Right lobe of liver (tissue), 6 donors: ENCODE results near the gene BCL2L1. TPM values are rescaled to one million over a fixed set of nuclear protein-coding genes. Genes with fewer than 3 reads are reported as not detected.

Source experiments
- ATAC-seq, 4 donors: fragments of 200-7000 bp; cut with Tn5 transposase; one replicate each; pipeline ENCODE4 v1.9.1; 2020; ENCODE audit warnings: mild to moderate bottlenecking in 4 of 4, moderate library complexity in 4 of 4
- DNase-seq, 3 donors: peaks; one replicate each; pipeline ENCODE4 v3.0.0-alpha.2; 2020
- H3K27ac ChIP-seq, 3 donors: fragments of 200-600 bp; one replicate each; pipeline ENCODE4 v1.8.0; 2022
- H3K27me3 ChIP-seq, 2 donors: fragments of 200-600 bp; one replicate each; pipeline ENCODE4 v1.8.0; 2022
- H3K36me3 ChIP-seq, 4 donors: fragments of 200-600 bp; sonication (generic) in 1 of 4; one replicate each; pipeline versions ENCODE4 v1.5.1 to v1.8.0; 2017 to 2022; ENCODE audit warnings: control low read depth in 1 of 4
- H3K4me1 ChIP-seq, 4 donors: fragments of 200-600 bp; sonication (generic) in 1 of 4; one replicate each; pipeline versions ENCODE4 v1.5.1 to v1.8.0; 2017 to 2022; ENCODE audit warnings: control low read depth in 1 of 4
- H3K4me3 ChIP-seq, 3 donors: fragments of 200-600 bp; one replicate each; pipeline ENCODE4 v1.8.0; 2022
- H3K9me3 ChIP-seq, 4 donors: fragments of 200-600 bp; sonication (generic) in 1 of 4; one replicate each; pipeline versions ENCODE4 v1.5.1 to v1.8.0; 2017 to 2022; ENCODE audit warnings: control low read depth in 1 of 4
- CTCF ChIP-seq, 4 donors: fragments of 200-600 bp in 3 of 4; fragments of 450-650 bp in 1 of 4; IDR thresholded peaks; one replicate each; pipeline versions ENCODE4 v1.5.1 to v1.8.0; 2016 to 2022; ENCODE audit warnings: antibody characterized with exemption in 4 of 4, mild to moderate bottlenecking in 2 of 4
- POLR2A ChIP-seq: fragments of 450-650 bp; IDR thresholded peaks from one replicate; pipeline ENCODE4 v1.6.1; 2017; ENCODE audit warnings: antibody characterized with exemption, mild to moderate bottlenecking
- WGBS: methylation state at CpG from one replicate; pipeline ENCODE4 v1.1.6; 2018; ENCODE audit warnings: low coverage, low lambda C conversion rate; ENCODE audit not compliant: insufficient coverage; ENCODE audit errors: missing lambda C conversion rate; 5-methylcytosine and 5-hydroxymethylcytosine counted together
- intact Hi-C, 2 donors: fragments of 100-400 bp; cut with DNase I; formaldehyde crosslinking; loops; one replicate each; pipeline versions ENCODE4 v1.11.2 to v1.14.1; 2022
- total RNA-seq, 6 experiments: library from RNA; depleted of rRNA in 2 of 6; stranded (reverse); fragments of >200 nt in 2 of 6; fragmentation: NEBNext Ultra II Directional in 3 of 6; extraction: Animal tissue kit (Norgen Biotek cat#: 25700) in 3 of 6; gene quantifications; one replicate each; pipeline versions ENCODE4 v1.1.0 to v1.2.4, GENCODE V29; 2016 to 2023
- donor health status: DM: no; HTN: yes; CAD: no.
- donor health status: DM: no; HTN: no; CAD: no.
- donor health status: DM: no; HTN: no; CAD: no.
- donor health status: DM: no; HTN: yes; CAD: no.
- donor health status: DM: no; HTN: yes; CAD: no.

BCL2L1 gene
- total RNA-seq, 6 experiments from 2014 or later, result 30.5 to 96.1 (median 63.4) TPM

GRCh38 chr20:31704225-31705119 lies 18.2 kb downstream of the BCL2L1 start:
- peaks cover 0 to 74% (median 30%) of the 10 kb centered on the region in 4 donors for H3K4me1 ChIP-seq
- H3K27me3 ChIP-seq, result no peaks in the 10 kb centered on the region
- intact Hi-C loops, result no loop called here
- peaks cover 0 to 8% (median 2%) of the 10 kb centered on the region in 4 donors for H3K36me3 ChIP-seq
- TF ChIP-seq CTCF (IDR thresholded peaks at IDR 0.05) (no peak), POLR2A (no peak)
- no peaks in the 10 kb centered on the region for H3K9me3 ChIP-seq
- WGBS, result 52% methylated on average over 11 of the region's 11 CpGs
- DNase-seq (peak; percentile 56 to 72 (median 68)), ATAC-seq (peak; percentile 77 to 87 (median 86))
- peak overlapping the region; percentile 46 to 56 (median 56) for H3K27ac ChIP-seq
- no peak overlapping the region for H3K4me3 ChIP-seq

GRCh38 chr20:31701591-31701990 lies 21.1 kb downstream of the BCL2L1 start:
- 61% methylated on average over 1 of the region's 1 CpG for WGBS
- Histone ChIP-seq H3K4me3 (no peak overlapping the region), H3K36me3 (no peaks in the 10 kb centered on the region), H3K4me1 (peaks cover 0 to 77% (median 31%) of the 10 kb centered on the region in 4 donors), H3K27me3 (no peaks in the 10 kb centered on the region), H3K9me3 (no peaks in the 10 kb centered on the region), H3K27ac (no peak overlapping the region)
- DNase-seq (no peak), ATAC-seq (no peak)
- intact Hi-C loops, result no loop called here
- TF ChIP-seq CTCF (IDR thresholded peaks at IDR 0.05) (no peak), POLR2A (no peak)

GRCh38 chr20:31700747-31701146 lies 21.9 kb downstream of the BCL2L1 start:
- Histone ChIP-seq H3K27ac (peak overlapping the region; percentile 14 to 83 (median 76)), H3K4me1 (peaks cover 0 to 77% (median 30%) of the 10 kb centered on the region in 4 donors)
- intact Hi-C loops, result no loop called here

More at GRCh38 chr20:31700747-31701146, 21.9 kb downstream of the BCL2L1 start:
- H3K4me3 ChIP-seq, result no peak overlapping the region
- TF ChIP-seq CTCF (IDR thresholded peaks at IDR 0.05), result no peak
- TF ChIP-seq POLR2A, result no peak
- ATAC-seq (no peak), DNase-seq (no peak)
- WGBS, result 35% methylated on average over 5 of the region's 5 CpGs
- H3K9me3 ChIP-seq, result no peaks in the 10 kb centered on the region
- H3K36me3 ChIP-seq, result no peaks in the 10 kb centered on the region
- no peaks in the 10 kb centered on the region for H3K27me3 ChIP-seq
